Measurements from ENCODE around the gene PFKM. TPM values are rescaled to one million over a fixed set of nuclear protein-coding genes. Genes with fewer than 3 reads are reported as not detected.

Gene PFKM
- total and polyA plus RNA-seq, 9 of the 15 experiments (the other 6 are each of a cell fraction or from before 2014, with no cell fraction given): 16.5 to 39.9 (median 31.7) TPM

DNA sequence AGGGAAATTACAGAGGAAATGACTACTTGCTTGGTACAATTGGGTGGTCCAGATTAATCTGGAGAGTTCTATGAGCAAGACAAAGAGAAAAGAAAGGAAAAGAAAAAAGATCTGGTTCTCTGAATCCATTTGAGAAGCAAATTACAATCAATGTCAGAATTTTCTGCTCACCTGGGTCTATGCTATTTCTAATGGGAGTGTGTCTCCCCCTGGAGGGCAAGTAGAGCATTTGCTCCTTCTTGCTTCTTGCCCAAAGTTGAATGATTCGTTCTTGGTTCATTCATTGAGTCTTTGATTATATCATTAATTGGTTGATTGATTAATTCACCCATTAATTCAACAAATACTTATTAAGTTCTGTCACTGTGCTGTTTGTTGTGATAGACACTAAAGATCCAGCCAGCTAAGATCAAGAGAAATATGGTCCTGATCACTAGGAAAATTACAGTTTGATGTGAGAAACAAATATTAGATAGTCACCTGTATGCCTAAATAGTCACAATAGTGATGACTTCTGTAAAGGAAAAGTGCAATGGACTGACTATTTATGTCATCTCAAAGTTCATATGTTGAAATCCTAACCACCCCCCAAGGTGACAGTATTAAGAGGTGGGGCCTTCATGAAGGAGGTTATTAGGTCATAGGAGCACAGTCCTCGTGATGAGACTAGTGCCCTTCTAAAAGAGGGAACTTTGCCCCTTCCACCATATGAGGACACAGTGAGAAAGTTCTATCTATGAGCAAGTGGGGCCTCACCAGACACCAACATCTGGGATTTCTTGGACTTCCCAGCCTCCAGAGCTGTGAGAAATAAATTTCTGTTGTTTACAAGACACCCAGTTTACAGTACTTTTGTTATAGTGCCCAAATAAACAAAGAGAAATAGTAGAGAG lies 46.2 kb downstream of the PFKM start (continued):
- TF ChIP-seq ZBTB17 (CRISPR knock-in tag; IDR thresholded peaks at IDR 0.05) (no peak), MTA1 (IDR thresholded peaks at IDR 0.05; ENCODE audit: borderline replicate concordance) (no peak), KLF16 (IDR thresholded peaks at IDR 0.05) (0 out of 2 replicates have a peak, but pooled peaks have one; percentile 43), ZNF12 (CRISPR knock-in tag; IDR thresholded peaks at IDR 0.05) (no peak), ZSCAN29 (IDR thresholded peaks at IDR 0.05) (no peak), HNRNPL (IDR thresholded peaks at IDR 0.05; ENCODE audit: low read depth, low read length) (no peak), FOXJ2 (tag; IDR thresholded peaks at IDR 0.05) (no peak), CEBPB (tag; IDR thresholded peaks at IDR 0.05) (no peak), MAZ (CRISPR knock-in tag; conservative IDR thresholded peaks at IDR 0.05 in 1 of 2, IDR thresholded peaks at IDR 0.05 in 1 of 2) (no peak), FOSL1 (tag; conservative IDR thresholded peaks at IDR 0.05) (no peak), ASH1L (IDR thresholded peaks at IDR 0.05; ENCODE audit: borderline replicate concordance, low read depth, partially characterized antibody) (no peak), TCF7L2 (IDR thresholded peaks at IDR 0.05; ENCODE audit: low read depth, low read length) (no peak), FOXA3 (CRISPR knock-in tag; conservative IDR thresholded peaks at IDR 0.05 in 1 of 2, IDR thresholded peaks at IDR 0.05 in 1 of 2) (no peak), POLR2AphosphoS5 (IDR thresholded peaks at IDR 0.05; ENCODE audit: control insufficient read depth, insufficient read depth, low read depth, low read length) (no peak), FOS (IDR thresholded peaks at IDR 0.05; ENCODE audit: extremely low read depth, insufficient read length) (no peak), CHD1 (IDR thresholded peaks at IDR 0.05; ENCODE audit: low read length) (no peak), TRIM24 (IDR thresholded peaks at IDR 0.05) (no peak), TFAM (CRISPR knock-in tag; conservative IDR thresholded peaks at IDR 0.05) (no peak)
- TF ChIP-seq, protein P1, sequence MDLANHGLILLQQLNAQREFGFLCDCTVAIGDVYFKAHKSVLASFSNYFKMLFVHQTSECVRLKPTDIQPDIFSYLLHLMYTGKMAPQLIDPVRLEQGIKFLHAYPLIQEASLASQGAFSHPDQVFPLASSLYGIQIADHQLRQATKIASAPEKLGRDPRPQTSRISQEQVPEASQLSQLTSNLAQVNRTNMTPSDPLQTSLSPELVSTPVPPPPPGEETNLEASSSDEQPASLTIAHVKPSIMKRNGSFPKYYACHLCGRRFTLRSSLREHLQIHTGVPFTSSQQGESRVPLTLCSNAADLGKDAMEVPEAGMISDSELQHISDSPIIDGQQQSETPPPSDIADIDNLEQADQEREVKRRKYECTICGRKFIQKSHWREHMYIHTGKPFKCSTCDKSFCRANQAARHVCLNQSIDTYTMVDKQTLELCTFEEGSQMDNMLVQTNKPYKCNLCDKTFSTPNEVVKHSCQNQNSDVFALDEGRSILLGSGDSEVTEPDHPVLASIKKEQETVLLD (IDR thresholded peaks at IDR 0.05): no peak
- TF ChIP-seq, protein P2, sequence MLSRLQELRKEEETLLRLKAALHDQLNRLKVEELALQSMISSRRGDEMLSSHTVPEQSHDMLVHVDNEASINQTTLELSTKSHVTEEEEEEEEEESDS (CRISPR knock-in tag; IDR thresholded peaks at IDR 0.05): no peak
- TF ChIP-seq, protein P3, sequence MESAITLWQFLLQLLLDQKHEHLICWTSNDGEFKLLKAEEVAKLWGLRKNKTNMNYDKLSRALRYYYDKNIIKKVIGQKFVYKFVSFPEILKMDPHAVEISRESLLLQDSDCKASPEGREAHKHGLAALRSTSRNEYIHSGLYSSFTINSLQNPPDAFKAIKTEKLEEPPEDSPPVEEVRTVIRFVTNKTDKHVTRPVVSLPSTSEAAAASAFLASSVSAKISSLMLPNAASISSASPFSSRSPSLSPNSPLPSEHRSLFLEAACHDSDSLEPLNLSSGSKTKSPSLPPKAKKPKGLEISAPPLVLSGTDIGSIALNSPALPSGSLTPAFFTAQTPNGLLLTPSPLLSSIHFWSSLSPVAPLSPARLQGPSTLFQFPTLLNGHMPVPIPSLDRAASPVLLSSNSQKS (CRISPR knock-in tag; IDR thresholded peaks at IDR 0.05): no peak
- TF ChIP-seq, protein P4, sequence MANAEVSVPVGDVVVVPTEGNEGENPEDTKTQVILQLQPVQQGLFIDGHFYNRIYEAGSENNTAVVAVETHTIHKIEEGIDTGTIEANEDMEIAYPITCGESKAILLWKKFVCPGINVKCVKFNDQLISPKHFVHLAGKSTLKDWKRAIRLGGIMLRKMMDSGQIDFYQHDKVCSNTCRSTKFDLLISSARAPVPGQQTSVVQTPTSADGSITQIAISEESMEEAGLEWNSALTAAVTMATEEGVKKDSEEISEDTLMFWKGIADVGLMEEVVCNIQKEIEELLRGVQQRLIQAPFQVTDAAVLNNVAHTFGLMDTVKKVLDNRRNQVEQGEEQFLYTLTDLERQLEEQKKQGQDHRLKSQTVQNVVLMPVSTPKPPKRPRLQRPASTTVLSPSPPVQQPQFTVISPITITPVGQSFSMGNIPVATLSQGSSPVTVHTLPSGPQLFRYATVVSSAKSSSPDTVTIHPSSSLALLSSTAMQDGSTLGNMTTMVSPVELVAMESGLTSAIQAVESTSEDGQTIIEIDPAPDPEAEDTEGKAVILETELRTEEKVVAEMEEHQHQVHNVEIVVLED (CRISPR knock-in tag; IDR thresholded peaks at IDR 0.05): no peak
- TF ChIP-seq, protein P5, sequence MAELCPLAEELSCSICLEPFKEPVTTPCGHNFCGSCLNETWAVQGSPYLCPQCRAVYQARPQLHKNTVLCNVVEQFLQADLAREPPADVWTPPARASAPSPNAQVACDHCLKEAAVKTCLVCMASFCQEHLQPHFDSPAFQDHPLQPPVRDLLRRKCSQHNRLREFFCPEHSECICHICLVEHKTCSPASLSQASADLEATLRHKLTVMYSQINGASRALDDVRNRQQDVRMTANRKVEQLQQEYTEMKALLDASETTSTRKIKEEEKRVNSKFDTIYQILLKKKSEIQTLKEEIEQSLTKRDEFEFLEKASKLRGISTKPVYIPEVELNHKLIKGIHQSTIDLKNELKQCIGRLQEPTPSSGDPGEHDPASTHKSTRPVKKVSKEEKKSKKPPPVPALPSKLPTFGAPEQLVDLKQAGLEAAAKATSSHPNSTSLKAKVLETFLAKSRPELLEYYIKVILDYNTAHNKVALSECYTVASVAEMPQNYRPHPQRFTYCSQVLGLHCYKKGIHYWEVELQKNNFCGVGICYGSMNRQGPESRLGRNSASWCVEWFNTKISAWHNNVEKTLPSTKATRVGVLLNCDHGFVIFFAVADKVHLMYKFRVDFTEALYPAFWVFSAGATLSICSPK (IDR thresholded peaks at IDR 0.05; ENCODE audit: borderline replicate concordance): no peak
